HG02798 (cell line): ENCODE data around the gene GFPT2.

Source experiments
- ATAC-seq: cut with Tn5 transposase; IDR thresholded peaks from one replicate; pipeline ENCODE4 v1.9.1; 2021; ENCODE audit warnings: mild to moderate bottlenecking; ENCODE audit not compliant: unreplicated experiment, poor library complexity

GFPT2 gene

GRCh38 chr5:180379355-180380070 lies 26.4 kb upstream of the GFPT2 start:
- no peak for ATAC-seq

DNA sequence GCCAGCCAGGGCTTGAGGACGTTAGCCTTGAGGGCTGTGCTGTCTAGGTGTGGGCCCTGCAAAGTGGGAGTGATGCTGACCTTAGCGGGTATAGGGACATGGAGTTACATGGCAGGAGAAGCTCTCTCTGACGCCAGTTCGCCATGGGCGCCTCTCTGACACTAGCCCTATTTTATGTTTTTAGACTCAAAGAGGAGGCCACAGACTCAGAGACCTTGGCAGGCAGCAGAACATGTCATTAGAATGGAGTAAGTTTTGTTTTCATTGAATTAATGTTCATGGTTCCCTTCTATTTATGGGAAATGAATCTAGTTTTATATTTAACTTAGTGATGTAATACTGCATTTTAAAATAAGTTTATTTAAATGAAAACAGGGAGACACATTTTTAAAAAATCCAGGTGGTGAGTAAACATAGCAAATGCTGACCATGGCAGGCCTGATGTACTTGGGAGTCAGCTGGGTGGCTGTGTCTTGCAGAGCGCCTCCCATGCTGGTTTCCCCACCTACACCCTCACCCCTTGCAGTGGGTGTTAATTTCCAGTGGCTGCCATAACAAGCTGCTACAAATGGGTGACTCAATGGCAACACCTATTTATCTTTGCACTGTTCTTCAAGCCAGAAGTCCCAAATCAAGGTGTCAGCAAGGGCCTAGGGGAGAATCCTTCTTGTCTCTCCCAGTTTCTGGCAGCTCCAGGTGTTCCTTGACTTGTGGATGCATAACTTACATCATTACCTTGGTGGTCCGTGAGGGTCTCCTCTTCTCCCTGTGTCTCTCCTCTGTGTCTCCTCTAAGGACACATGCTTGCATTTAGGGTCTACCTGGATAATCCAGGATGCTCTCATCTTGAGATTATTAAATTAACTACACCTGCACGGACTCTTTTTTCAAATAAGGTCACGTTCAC lies 25.6 kb upstream of the GFPT2 start:
- no peak for ATAC-seq

- no peak for ATAC-seq
Observed at GRCh38 chr5:180377556-180378197, 24.5 kb upstream of the GFPT2 start.

- no peak for ATAC-seq
Observed at GRCh38 chr5:180376511-180376910, 23.4 kb upstream of the GFPT2 start.

DNA sequence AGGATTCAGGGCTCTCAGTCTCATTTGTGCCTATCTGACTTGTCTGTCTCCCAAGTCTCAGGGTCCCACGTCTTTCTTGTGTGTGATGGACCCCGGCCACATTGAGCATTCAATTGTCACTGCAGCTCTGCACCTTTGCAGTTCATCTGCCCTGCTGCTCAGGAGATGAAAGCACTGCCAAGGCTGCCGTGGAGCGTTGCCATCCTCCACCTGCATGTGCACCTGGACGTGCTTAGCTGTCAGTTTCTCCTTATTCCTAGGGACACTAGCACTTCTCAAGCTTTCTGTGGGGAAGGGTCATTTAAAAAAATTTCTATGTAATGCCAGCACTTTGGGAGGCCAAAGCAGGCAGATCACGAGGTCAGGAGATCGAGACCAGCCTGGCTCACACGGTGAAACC lies 22.8 kb upstream of the GFPT2 start:
- no peak for ATAC-seq

- ATAC-seq, result no peak
Observed at GRCh38 chr5:180375291-180375690, 22.2 kb upstream of the GFPT2 start.

- no peak for ATAC-seq
Observed at GRCh38 chr5:180373870-180374269, 20.7 kb upstream of the GFPT2 start.

- ATAC-seq, result no peak
Observed at GRCh38 chr5:180373454-180373853, 20.3 kb upstream of the GFPT2 start.

DNA sequence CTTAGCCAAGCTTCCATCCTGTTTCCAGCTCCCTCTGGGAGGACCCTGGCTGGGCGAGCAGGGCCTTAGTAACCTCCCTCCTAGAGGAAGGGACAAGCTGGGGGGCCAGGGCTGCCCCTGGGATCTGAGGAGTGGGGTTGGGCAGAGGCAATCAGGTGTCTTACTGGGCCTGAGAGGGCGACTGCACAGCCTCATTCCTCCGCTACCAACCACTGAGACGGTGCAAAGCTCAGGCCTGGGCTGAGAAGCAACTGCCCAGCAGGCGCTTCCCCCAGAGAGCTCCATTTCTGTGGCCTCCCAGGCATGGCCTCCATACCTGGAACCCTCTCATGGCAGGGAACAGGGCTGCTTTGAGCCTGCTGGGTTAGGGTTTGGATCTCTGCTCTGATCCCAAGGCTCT lies 18.8 kb upstream of the GFPT2 start:
- ATAC-seq, result no peak

DNA sequence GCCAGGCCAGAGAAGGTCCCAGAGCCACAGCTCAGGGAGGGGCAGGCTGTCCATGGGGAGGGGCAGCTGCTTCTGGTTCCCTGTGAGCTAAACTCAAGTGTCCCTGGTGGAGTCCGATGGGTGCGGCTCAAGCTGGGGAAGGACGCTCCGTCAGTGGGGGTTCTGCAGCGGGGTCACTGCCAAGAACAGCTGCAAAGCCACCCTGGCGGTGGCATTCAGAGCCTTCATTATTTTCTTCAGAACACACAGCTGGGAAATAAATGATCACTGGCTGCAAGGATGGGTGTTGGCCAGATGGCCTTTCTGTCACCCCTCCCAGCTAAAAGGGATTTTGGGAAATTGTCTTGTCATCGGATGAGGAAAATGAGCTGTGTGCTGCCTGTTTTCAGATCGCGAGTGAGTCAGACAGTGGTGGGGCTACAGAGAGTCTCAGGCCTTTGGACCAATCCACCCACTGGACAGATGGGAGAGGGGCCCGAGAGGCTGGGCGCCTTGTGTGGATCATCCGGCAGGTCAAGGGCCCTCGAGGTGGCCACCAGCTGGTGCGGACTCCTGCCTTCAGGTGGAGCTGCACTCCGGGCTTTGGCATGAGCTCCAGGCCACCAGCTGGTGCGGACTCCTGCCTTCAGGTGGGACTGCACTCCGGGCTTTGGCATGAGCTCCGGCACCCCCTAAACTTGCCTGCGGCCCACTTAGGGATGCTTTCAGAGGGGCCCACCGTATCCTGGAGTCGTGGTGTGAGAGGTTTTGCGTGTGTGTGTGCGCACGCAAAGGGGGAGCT lies 17.9 kb upstream of the GFPT2 start:
- ATAC-seq, result no peak

- no peak for ATAC-seq
Observed at GRCh38 chr5:180367991-180368390, 14.9 kb upstream of the GFPT2 start.

DNA sequence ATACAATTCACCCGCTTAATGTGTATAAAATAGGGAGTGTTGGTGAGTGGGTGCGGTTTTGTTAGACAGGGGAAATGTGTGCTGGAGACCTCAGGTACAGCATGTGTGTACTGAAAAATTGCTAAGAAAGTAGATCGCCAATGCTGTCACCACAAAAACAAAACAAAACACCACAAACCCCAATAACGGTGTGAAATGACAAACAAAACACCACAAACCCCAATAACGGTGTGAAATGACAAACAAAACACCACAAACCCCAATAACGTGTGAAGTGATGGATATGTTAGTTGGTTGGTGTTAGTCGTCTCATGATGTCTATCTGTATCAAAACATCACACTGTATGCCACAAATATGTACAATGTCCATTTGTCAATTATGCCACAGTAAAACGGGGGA lies 14.2 kb upstream of the GFPT2 start:
- no peak for ATAC-seq

GRCh38 chr5:180366326-180366725 lies 13.2 kb upstream of the GFPT2 start:
- ATAC-seq, result no peak

GRCh38 chr5:180365829-180366228 lies 12.7 kb upstream of the GFPT2 start:
- ATAC-seq, result no peak

DNA sequence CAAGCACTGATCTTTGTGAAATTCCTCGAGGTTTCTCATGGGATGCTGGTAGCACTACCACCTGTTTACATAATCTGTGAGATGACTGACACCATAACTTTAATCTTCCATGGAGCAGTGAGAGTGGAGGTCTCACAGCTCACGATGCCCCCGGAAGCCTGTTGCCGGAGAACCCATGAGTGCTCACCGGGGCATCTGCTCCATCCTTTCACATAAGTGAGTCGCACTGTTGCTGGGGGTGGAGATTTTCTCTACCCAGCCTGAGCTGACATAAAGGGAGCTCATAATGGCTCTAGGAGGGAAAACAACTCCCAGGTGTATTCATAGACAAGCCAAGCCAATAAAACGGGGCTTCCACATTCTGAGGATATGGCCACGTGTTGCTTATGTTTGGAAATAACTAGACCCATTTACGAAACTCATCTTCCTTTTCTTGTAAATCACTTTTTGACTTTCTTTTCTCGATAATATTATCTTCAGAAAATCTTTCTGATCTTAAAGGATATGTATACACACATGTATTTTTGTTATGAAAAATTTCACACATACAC lies 11.2 kb upstream of the GFPT2 start:
- no peak for ATAC-seq

- no peak for ATAC-seq
Observed at GRCh38 chr5:180360078-180360957, 7.2 kb upstream of the GFPT2 start.

GRCh38 chr5:180358694-180359093 lies 5.6 kb upstream of the GFPT2 start:
- ATAC-seq, result no peak

GRCh38 chr5:180358179-180358578 lies 5.0 kb upstream of the GFPT2 start:
- no peak for ATAC-seq

GRCh38 chr5:180354966-180355365 lies 1.8 kb upstream of the GFPT2 start:
- ATAC-seq, result no peak
